HT1080 (cell line): ENCODE measurements around the gene MYDGF. TPM values are rescaled to one million over a fixed set of nuclear protein-coding genes. Genes with fewer than 3 reads are reported as not detected.
A peak's percentile ranks its signal among the peaks of the same experiment; 100 is the strongest.
"Not testable (repeated sequence)": the region's sequence is repeated elsewhere in the genome, so short reads cannot be mapped to it uniquely, and the experiment has no call there.

Experiments used
- DNase-seq: peaks from one replicate; pipeline ENCODE4 v3.0.0-alpha.2; 2015; ENCODE audit warnings: low read depth
- polyA plus RNA-seq, 2 experiments: library from polyadenylated mRNA; depleted of rRNA; stranded (reverse); fragments of >200 nt; gene quantifications; 2 replicates each; pipeline ENCODE4 v1.2.3, GENCODE V29; 2015
- total RNA-seq: library from RNA; depleted of rRNA; stranded (reverse); fragments of >200 nt; shearing (Covaris generic); gene quantifications from 2 replicates; pipeline ENCODE4 v1.2.3, GENCODE V29; 2014; rRNA removed

The MYDGF gene
- total RNA-seq = 76.3 and 76.6 TPM in 2 replicates
- polyA plus RNA-seq (2015; cell fraction: cytosol; rRNA removed) = 175 and 189 TPM in 2 replicates
- polyA plus RNA-seq (2015; cell fraction: nucleus; rRNA removed) = 90.8 and 104 TPM in 2 replicates

- DNase-seq = peak; percentile 59
These were observed at the start of gene MYDGF for GRCh38 chr19:4669723-4670480. TSS of gene MYDGF (minus strand) at chr19:4670342. CDS start at chr19:4670334, 8 bp downstream.

GRCh38 chr19:4719499-4719866 is 49.3 kb upstream of the MYDGF start:
- DNase-seq = no peak

- no peak for DNase-seq
These were observed 48.0 kb upstream of the MYDGF start for GRCh38 chr19:4717966-4718701.

- peak; percentile 64 for DNase-seq
These were observed 47.2 kb upstream of the MYDGF start for GRCh38 chr19:4717191-4717965.

- DNase-seq = no peak
These were observed 45.5 kb upstream of the MYDGF start for GRCh38 chr19:4715529-4716221.

- DNase-seq = not testable (repeated sequence)
These were observed 45.0 kb upstream of the MYDGF start for GRCh38 chr19:4715178-4715528.

- DNase-seq = no peak
These were observed 43.9 kb upstream of the MYDGF start for GRCh38 chr19:4714016-4714415.

GRCh38 chr19:4713384-4713951 is 43.3 kb upstream of the MYDGF start:
- DNase-seq = peak; percentile 93

GRCh38 chr19:4712771-4713170 is 42.6 kb upstream of the MYDGF start:
- DNase-seq = no peak

GRCh38 chr19:4711211-4711610 is 41.1 kb upstream of the MYDGF start:
- no peak for DNase-seq

GRCh38 chr19:4710281-4710600 is 40.1 kb upstream of the MYDGF start:
- no peak for DNase-seq

GRCh38 chr19:4709440-4710280 is 39.5 kb upstream of the MYDGF start:
- DNase-seq = no peak

GRCh38 chr19:4707956-4708650 is 38.0 kb upstream of the MYDGF start:
- no peak for DNase-seq

- DNase-seq = no peak
These were observed 37.2 kb upstream of the MYDGF start for GRCh38 chr19:4707322-4707721.

- DNase-seq = no peak
These were observed 35.4 kb upstream of the MYDGF start for GRCh38 chr19:4705413-4706131.

- DNase-seq = no peak
These were observed 34.2 kb upstream of the MYDGF start for GRCh38 chr19:4704317-4704673.

- no peak for DNase-seq
These were observed 33.7 kb upstream of the MYDGF start for GRCh38 chr19:4703671-4704316.

- no peak for DNase-seq
These were observed 32.6 kb upstream of the MYDGF start for GRCh38 chr19:4702764-4703163.
